Measurements from ENCODE around the gene KIAA1191. TPM values are rescaled to one million over a fixed set of nuclear protein-coding genes. Genes with fewer than 3 reads are reported as not detected.

KIAA1191 gene
- total RNA-seq, 1 donor, result 61.9 TPM

- Histone ChIP-seq H3K4me3 (ENCODE audit: insufficient read depth, low read length) (no peak overlapping the region), H3K36me3 (ENCODE audit: insufficient read depth, low read length) (peaks cover 3% of the 10 kb centered on the region), H3K27me3 (ENCODE audit: insufficient read depth, low read length) (no peaks in the 10 kb centered on the region), H3K27ac (ENCODE audit: low read depth, low read length) (no peak overlapping the region), H3K4me1 (ENCODE audit: insufficient read depth, low read length) (no peaks in the 10 kb centered on the region), H4K20me1 (ENCODE audit: insufficient read depth, low read length) (no peaks in the 10 kb centered on the region), H3K79me2 (ENCODE audit: insufficient read depth, low read length) (no peaks in the 10 kb centered on the region), H3K9me3 (ENCODE audit: low read depth, low read length) (no peaks in the 10 kb centered on the region), H2AFZ (ENCODE audit: low read length) (no peak overlapping the region), H3K4me2 (ENCODE audit: insufficient read depth, low read length) (no peak overlapping the region)
- no peak for DNase-seq (ENCODE audit: insufficient read length, low spot score, missing footprints)
- no peak for TF ChIP-seq CTCF (IDR thresholded peaks at IDR 0.05; ENCODE audit: extremely low read depth, low read depth, low read length)
Measured at GRCh38 chr5:176339304-176339703, 22.3 kb downstream of the KIAA1191 start.

- no peaks in the 10 kb centered on the region for H3K27me3 ChIP-seq (ENCODE audit: insufficient read depth, low read length)
- no peak overlapping the region for H3K4me2 ChIP-seq (ENCODE audit: insufficient read depth, low read length)
- DNase-seq (ENCODE audit: insufficient read length, low spot score, missing footprints), result no peak
Measured at GRCh38 chr5:176337913-176338312, 23.7 kb downstream of the KIAA1191 start.

GRCh38 chr5:176334031-176334770 lies 27.4 kb downstream of the KIAA1191 start:
- Histone ChIP-seq H3K27me3 (ENCODE audit: insufficient read depth, low read length) (no peaks in the 10 kb centered on the region), H3K79me2 (ENCODE audit: insufficient read depth, low read length) (no peaks in the 10 kb centered on the region), H3K27ac (ENCODE audit: low read depth, low read length) (no peak overlapping the region), H3K9me3 (ENCODE audit: low read depth, low read length) (no peaks in the 10 kb centered on the region), H3K4me3 (ENCODE audit: insufficient read depth, low read length) (no peak overlapping the region), H2AFZ (ENCODE audit: low read length) (no peak overlapping the region), H3K4me2 (ENCODE audit: insufficient read depth, low read length) (no peak overlapping the region), H3K36me3 (ENCODE audit: insufficient read depth, low read length) (no peaks in the 10 kb centered on the region), H4K20me1 (ENCODE audit: insufficient read depth, low read length) (no peaks in the 10 kb centered on the region), H3K4me1 (ENCODE audit: insufficient read depth, low read length) (no peaks in the 10 kb centered on the region)
- DNase-seq (ENCODE audit: insufficient read length, low spot score, missing footprints), result no peak
- TF ChIP-seq CTCF (IDR thresholded peaks at IDR 0.05; ENCODE audit: extremely low read depth, low read depth, low read length), result no peak

More at GRCh38 chr5:176337913-176338312, 23.7 kb downstream of the KIAA1191 start:
- Histone ChIP-seq H3K4me1 (ENCODE audit: insufficient read depth, low read length) (no peaks in the 10 kb centered on the region), H3K36me3 (ENCODE audit: insufficient read depth, low read length) (no peaks in the 10 kb centered on the region), H3K9me3 (ENCODE audit: low read depth, low read length) (no peaks in the 10 kb centered on the region), H4K20me1 (ENCODE audit: insufficient read depth, low read length) (no peaks in the 10 kb centered on the region), H3K27ac (ENCODE audit: low read depth, low read length) (no peak overlapping the region), H3K79me2 (ENCODE audit: insufficient read depth, low read length) (no peaks in the 10 kb centered on the region), H3K4me3 (ENCODE audit: insufficient read depth, low read length) (no peak overlapping the region), H2AFZ (ENCODE audit: low read length) (no peak overlapping the region)
- no peak for TF ChIP-seq CTCF (IDR thresholded peaks at IDR 0.05; ENCODE audit: extremely low read depth, low read depth, low read length)

GRCh38 chr5:176320577-176320976 lies 41.0 kb downstream of the KIAA1191 start:
- H3K4me1 ChIP-seq (ENCODE audit: insufficient read depth, low read length), result no peaks in the 10 kb centered on the region
- no peak overlapping the region for H2AFZ ChIP-seq (ENCODE audit: low read length)
- H3K4me3 ChIP-seq (ENCODE audit: insufficient read depth, low read length), result no peak overlapping the region
- TF ChIP-seq CTCF (IDR thresholded peaks at IDR 0.05; ENCODE audit: extremely low read depth, low read depth, low read length), result no peak
- no peak overlapping the region for H3K4me2 ChIP-seq (ENCODE audit: insufficient read depth, low read length)
- H3K9me3 ChIP-seq (ENCODE audit: low read depth, low read length), result no peaks in the 10 kb centered on the region
- H3K27ac ChIP-seq (ENCODE audit: low read depth, low read length), result no peak overlapping the region
- no peaks in the 10 kb centered on the region for H3K79me2 ChIP-seq (ENCODE audit: insufficient read depth, low read length)
- no peaks in the 10 kb centered on the region for H3K27me3 ChIP-seq (ENCODE audit: insufficient read depth, low read length)
- H4K20me1 ChIP-seq (ENCODE audit: insufficient read depth, low read length), result no peaks in the 10 kb centered on the region
- no peak for DNase-seq (ENCODE audit: insufficient read length, low spot score, missing footprints)
- H3K36me3 ChIP-seq (ENCODE audit: insufficient read depth, low read length), result peaks cover 12% of the 10 kb centered on the region
